ENCODE results near the gene MAP6.

GRCh38 chr11:75679566-75679965, 10.7 kb upstream of the MAP6 start:
- TF ChIP-seq, protein P1, sequence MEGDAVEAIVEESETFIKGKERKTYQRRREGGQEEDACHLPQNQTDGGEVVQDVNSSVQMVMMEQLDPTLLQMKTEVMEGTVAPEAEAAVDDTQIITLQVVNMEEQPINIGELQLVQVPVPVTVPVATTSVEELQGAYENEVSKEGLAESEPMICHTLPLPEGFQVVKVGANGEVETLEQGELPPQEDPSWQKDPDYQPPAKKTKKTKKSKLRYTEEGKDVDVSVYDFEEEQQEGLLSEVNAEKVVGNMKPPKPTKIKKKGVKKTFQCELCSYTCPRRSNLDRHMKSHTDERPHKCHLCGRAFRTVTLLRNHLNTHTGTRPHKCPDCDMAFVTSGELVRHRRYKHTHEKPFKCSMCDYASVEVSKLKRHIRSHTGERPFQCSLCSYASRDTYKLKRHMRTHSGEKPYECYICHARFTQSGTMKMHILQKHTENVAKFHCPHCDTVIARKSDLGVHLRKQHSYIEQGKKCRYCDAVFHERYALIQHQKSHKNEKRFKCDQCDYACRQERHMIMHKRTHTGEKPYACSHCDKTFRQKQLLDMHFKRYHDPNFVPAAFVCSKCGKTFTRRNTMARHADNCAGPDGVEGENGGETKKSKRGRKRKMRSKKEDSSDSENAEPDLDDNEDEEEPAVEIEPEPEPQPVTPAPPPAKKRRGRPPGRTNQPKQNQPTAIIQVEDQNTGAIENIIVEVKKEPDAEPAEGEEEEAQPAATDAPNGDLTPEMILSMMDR (conservative IDR thresholded peaks at IDR 0.05), result no peak
- TF ChIP-seq EZH2 (IDR thresholded peaks at IDR 0.05; ENCODE audit: low read depth), result no peak

Data from PC-9 (cell line).